ENCODE results near the gene TSHZ1. TPM values are rescaled to one million over a fixed set of nuclear protein-coding genes. Genes with fewer than 3 reads are reported as not detected.
"Not testable (repeated sequence)": the region's sequence is repeated elsewhere in the genome, so short reads cannot be mapped to it uniquely, and the experiment has no call there.

TSHZ1 gene
- total RNA-seq, 2 experiments from 2014 or later = 13.8 to 14.3 TPM

- Mint-ChIP-seq H3K36me3 (ENCODE audit: low read depth) (no peaks in the 10 kb centered on the region), H3K4me1 (ENCODE audit: low read depth) (no peaks in the 10 kb centered on the region)
- intact Hi-C loops (cut with micrococcal nuclease) = no loop called here
Observed at GRCh38 chr18:75319905-75320304, 109.3 kb downstream of the TSHZ1 start.

GRCh38 chr18:75320506-75320905, 109.9 kb downstream of the TSHZ1 start:
- no peak overlapping the region for H3K4me3 Mint-ChIP-seq
- intact Hi-C loops (cut with micrococcal nuclease) = no loop called here
- no peaks in the 10 kb centered on the region for H3K4me1 Mint-ChIP-seq (ENCODE audit: low read depth)
- peaks cover 2% of the 10 kb centered on the region for H3K27me3 Mint-ChIP-seq (ENCODE audit: low read depth)
- no peak for DNase-seq
- CTCF ChIA-PET = no interaction called here
- H3K27ac Mint-ChIP-seq = no peak overlapping the region
- H3K9me3 Mint-ChIP-seq = peaks cover 7% of the 10 kb centered on the region
- no peaks in the 10 kb centered on the region for H3K36me3 Mint-ChIP-seq (ENCODE audit: low read depth)

More at GRCh38 chr18:75319905-75320304, 109.3 kb downstream of the TSHZ1 start:
- Mint-ChIP-seq H3K9me3 (peaks cover under 1% of the 10 kb centered on the region), H3K4me3 (no peak overlapping the region), H3K27ac (no peak overlapping the region), H3K27me3 (ENCODE audit: low read depth) (peaks cover 2% of the 10 kb centered on the region)
- CTCF ChIA-PET = no interaction called here
- DNase-seq = no peak

- Mint-ChIP-seq H3K27ac (no peak overlapping the region), H3K27me3 (ENCODE audit: low read depth) (peaks cover 2% of the 10 kb centered on the region), H3K36me3 (ENCODE audit: low read depth) (no peaks in the 10 kb centered on the region), H3K9me3 (peaks cover 14% of the 10 kb centered on the region), H3K4me1 (ENCODE audit: low read depth) (no peaks in the 10 kb centered on the region), H3K4me3 (no peak overlapping the region)
- CTCF ChIA-PET = no interaction called here
- no peak for DNase-seq
- intact Hi-C loops (cut with micrococcal nuclease) = no loop called here
Observed at GRCh38 chr18:75321431-75321830, 110.8 kb downstream of the TSHZ1 start.

- no peaks in the 10 kb centered on the region for H3K4me1 Mint-ChIP-seq (ENCODE audit: low read depth)
- H3K27me3 Mint-ChIP-seq (ENCODE audit: low read depth) = peaks cover 2% of the 10 kb centered on the region
- H3K36me3 Mint-ChIP-seq (ENCODE audit: low read depth) = no peaks in the 10 kb centered on the region
- peaks cover 18% of the 10 kb centered on the region for H3K9me3 Mint-ChIP-seq
- H3K4me3 Mint-ChIP-seq = no peak overlapping the region
- CTCF ChIA-PET = no interaction called here
- intact Hi-C loops (cut with micrococcal nuclease) = no loop called here
- H3K27ac Mint-ChIP-seq = no peak overlapping the region
- no peak for DNase-seq
Observed at GRCh38 chr18:75322206-75322605, 111.6 kb downstream of the TSHZ1 start.

GRCh38 chr18:75323821-75324585, 113.4 kb downstream of the TSHZ1 start:
- H3K9me3 Mint-ChIP-seq = peaks cover 24% of the 10 kb centered on the region
- CTCF ChIA-PET = no interaction called here
- intact Hi-C loops (cut with micrococcal nuclease) = no loop called here
- DNase-seq = no peak
- H3K27ac Mint-ChIP-seq = no peak overlapping the region
- no peak overlapping the region for H3K4me3 Mint-ChIP-seq
- H3K4me1 Mint-ChIP-seq (ENCODE audit: low read depth) = no peaks in the 10 kb centered on the region
- no peaks in the 10 kb centered on the region for H3K36me3 Mint-ChIP-seq (ENCODE audit: low read depth)
- no peaks in the 10 kb centered on the region for H3K27me3 Mint-ChIP-seq (ENCODE audit: low read depth)

- no peaks in the 10 kb centered on the region for H3K27me3 Mint-ChIP-seq (ENCODE audit: low read depth)
Observed at GRCh38 chr18:75324686-75325257, 114.2 kb downstream of the TSHZ1 start.

GRCh38 chr18:75329753-75330152, 119.2 kb downstream of the TSHZ1 start:
- CTCF ChIA-PET; H3K36me3 Mint-ChIP-seq (ENCODE audit: low read depth); H3K27me3 Mint-ChIP-seq (ENCODE audit: low read depth); intact Hi-C loops (cut with micrococcal nuclease); H3K27ac Mint-ChIP-seq; H3K4me1 Mint-ChIP-seq (ENCODE audit: low read depth); DNase-seq; H3K4me3 Mint-ChIP-seq: not testable (repeated sequence)
- peaks cover 24% of the 10 kb centered on the region for H3K9me3 Mint-ChIP-seq

More at GRCh38 chr18:75324686-75325257, 114.2 kb downstream of the TSHZ1 start:
- Mint-ChIP-seq H3K27ac (no peak overlapping the region), H3K9me3 (peaks cover 24% of the 10 kb centered on the region), H3K36me3 (ENCODE audit: low read depth) (no peaks in the 10 kb centered on the region), H3K4me3 (no peak overlapping the region), H3K4me1 (ENCODE audit: low read depth) (no peaks in the 10 kb centered on the region)
- DNase-seq = no peak
- CTCF ChIA-PET = no interaction called here
- intact Hi-C loops (cut with micrococcal nuclease) = no loop called here

GRCh38 chr18:75330308-75330707, 119.7 kb downstream of the TSHZ1 start:
- CTCF ChIA-PET = no interaction called here
- H3K27ac Mint-ChIP-seq = no peak overlapping the region
- DNase-seq = no peak
- H3K9me3 Mint-ChIP-seq = peaks cover 19% of the 10 kb centered on the region
- H3K36me3 Mint-ChIP-seq (ENCODE audit: low read depth) = no peaks in the 10 kb centered on the region
- no peak overlapping the region for H3K4me3 Mint-ChIP-seq
- no peaks in the 10 kb centered on the region for H3K4me1 Mint-ChIP-seq (ENCODE audit: low read depth)
- intact Hi-C loops (cut with micrococcal nuclease) = no loop called here
- H3K27me3 Mint-ChIP-seq (ENCODE audit: low read depth) = no peaks in the 10 kb centered on the region

- Mint-ChIP-seq H3K36me3 (ENCODE audit: low read depth) (no peaks in the 10 kb centered on the region), H3K27ac (no peak overlapping the region), H3K9me3 (no peaks in the 10 kb centered on the region), H3K4me1 (ENCODE audit: low read depth) (no peaks in the 10 kb centered on the region), H3K27me3 (ENCODE audit: low read depth) (no peaks in the 10 kb centered on the region), H3K4me3 (no peak overlapping the region)
- no peak for DNase-seq
- CTCF ChIA-PET = no interaction called here
- intact Hi-C loops (cut with micrococcal nuclease) = no loop called here
Observed at GRCh38 chr18:75334869-75335268, 124.3 kb downstream of the TSHZ1 start.

GRCh38 chr18:75335511-75335910, 124.9 kb downstream of the TSHZ1 start:
- Mint-ChIP-seq H3K36me3 (ENCODE audit: low read depth) (no peaks in the 10 kb centered on the region), H3K4me3 (no peak overlapping the region), H3K9me3 (no peaks in the 10 kb centered on the region), H3K27ac (no peak overlapping the region), H3K27me3 (ENCODE audit: low read depth) (no peaks in the 10 kb centered on the region), H3K4me1 (ENCODE audit: low read depth) (no peaks in the 10 kb centered on the region)
- intact Hi-C loops (cut with micrococcal nuclease) = no loop called here
- DNase-seq = no peak
- CTCF ChIA-PET = interaction anchor here (0.7 kb wide), 2 partner anchors 177 to 481 kb away, joined by 3 read pairs; no protein-coding TSS in a partner anchor

- Mint-ChIP-seq H3K27ac (no peak overlapping the region), H3K27me3 (ENCODE audit: low read depth) (no peaks in the 10 kb centered on the region), H3K4me1 (ENCODE audit: low read depth) (no peaks in the 10 kb centered on the region), H3K4me3 (no peak overlapping the region), H3K36me3 (ENCODE audit: low read depth) (no peaks in the 10 kb centered on the region), H3K9me3 (no peaks in the 10 kb centered on the region)
- no peak for DNase-seq
- intact Hi-C loops (cut with micrococcal nuclease) = no loop called here
- CTCF ChIA-PET = interaction anchor here (0.6 kb wide), 1 partner anchor 965 kb away, joined by 3 read pairs; no protein-coding TSS in a partner anchor
Observed at GRCh38 chr18:75336767-75337166, 126.2 kb downstream of the TSHZ1 start.

GRCh38 chr18:75337348-75337747, 126.8 kb downstream of the TSHZ1 start:
- Mint-ChIP-seq H3K27me3 (ENCODE audit: low read depth) (no peaks in the 10 kb centered on the region), H3K4me1 (ENCODE audit: low read depth) (no peaks in the 10 kb centered on the region), H3K36me3 (ENCODE audit: low read depth) (no peaks in the 10 kb centered on the region), H3K4me3 (no peak overlapping the region), H3K9me3 (no peaks in the 10 kb centered on the region), H3K27ac (no peak overlapping the region)
- DNase-seq = no peak
- CTCF ChIA-PET = no interaction called here
- intact Hi-C loops (cut with micrococcal nuclease) = no loop called here

- intact Hi-C loops (cut with micrococcal nuclease) = no loop called here
- no peak overlapping the region for H3K27ac Mint-ChIP-seq
- H3K36me3 Mint-ChIP-seq (ENCODE audit: low read depth) = no peaks in the 10 kb centered on the region
- CTCF ChIA-PET = no interaction called here
- no peak for DNase-seq
- H3K9me3 Mint-ChIP-seq = no peaks in the 10 kb centered on the region
- no peak overlapping the region for H3K4me3 Mint-ChIP-seq
- H3K27me3 Mint-ChIP-seq (ENCODE audit: low read depth) = no peaks in the 10 kb centered on the region
- H3K4me1 Mint-ChIP-seq (ENCODE audit: low read depth) = no peaks in the 10 kb centered on the region
Observed at GRCh38 chr18:75338631-75339030, 128.0 kb downstream of the TSHZ1 start.
